ENCODE data around the gene DNAAF8. TPM values are rescaled to one million over a fixed set of nuclear protein-coding genes. Genes with fewer than 3 reads are reported as not detected.

The DNAAF8 gene
- total and polyA plus RNA-seq, 10 donors: 0.17 to 1.2 (median 0.57) TPM; not detected in 3

- Histone ChIP-seq H3K36me3 (no peaks in the 10 kb centered on the region), H3K27ac (no peak overlapping the region), H3K4me3 (no peak overlapping the region), H3K27me3 (replicated peaks in 1 of 7) (no peaks in the 10 kb centered on the region), H3K4me1 (no peaks in the 10 kb centered on the region), H3K9me3 (no peaks in the 10 kb centered on the region)
- TF ChIP-seq POLR2A (IDR thresholded peaks at IDR 0.05): no peak
- TF ChIP-seq CTCF (IDR thresholded peaks at IDR 0.05 in 8 of 11, conservative IDR thresholded peaks at IDR 0.05 in 3 of 11): no peak
- no peak for TF ChIP-seq POLR2AphosphoS5 (IDR thresholded peaks at IDR 0.05)
- no peak for DNase-seq
- intact Hi-C loops (cut with DNase I; ENCODE audit: low total_unique reads): no loop called here
- WGBS, 5 donors: 80 to 96% (median 94%) methylated on average over 8 of the region's 8 CpGs
These were observed 52.7 kb downstream of the DNAAF8 start for GRCh38 chr16:4787068-4787467.

- 74 to 85% (median 77%) methylated on average over 12 to 14 of the region's 14 CpGs for WGBS, 5 donors
- Histone ChIP-seq H3K9me3 (no peaks in the 10 kb centered on the region), H3K4me1 (no peaks in the 10 kb centered on the region), H3K27ac (no peak within 1 kb of the TSS), H3K36me3 (no peaks in the 10 kb centered on the region), H3K27me3 (replicated peaks in 1 of 7) (no peaks in the 10 kb centered on the region), H3K4me3 (no peak within 1 kb of the TSS)
- DNase-seq: no peak
- TF ChIP-seq POLR2A (IDR thresholded peaks at IDR 0.05): no peak
- TF ChIP-seq POLR2AphosphoS5 (IDR thresholded peaks at IDR 0.05): no peak
- TF ChIP-seq CTCF (IDR thresholded peaks at IDR 0.05 in 8 of 11, conservative IDR thresholded peaks at IDR 0.05 in 3 of 11): no peak
- intact Hi-C loops (cut with DNase I; ENCODE audit: low total_unique reads): no loop called here
These were observed 53.5 kb downstream of the DNAAF8 start, which contains the start of gene SEPTIN12 for GRCh38 chr16:4787627-4788482. Gene SEPTIN12 (minus strand): TSS chr16:4788345. CDS start chr16:4787645, 700 bp downstream.

- H3K4me3 ChIP-seq: no peak overlapping the region
These were observed 54.2 kb downstream of the DNAAF8 start for GRCh38 chr16:4788489-4788889.

More at GRCh38 chr16:4788489-4788889, 54.2 kb downstream of the DNAAF8 start:
- H3K36me3 ChIP-seq: no peaks in the 10 kb centered on the region
- DNase-seq: no peak
- TF ChIP-seq POLR2AphosphoS5 (IDR thresholded peaks at IDR 0.05): no peak
- no peak for TF ChIP-seq POLR2A (IDR thresholded peaks at IDR 0.05)
- TF ChIP-seq CTCF (IDR thresholded peaks at IDR 0.05 in 8 of 11, conservative IDR thresholded peaks at IDR 0.05 in 3 of 11): no peak
- H3K27me3 ChIP-seq (replicated peaks in 1 of 7): no peaks in the 10 kb centered on the region
- no peaks in the 10 kb centered on the region for H3K4me1 ChIP-seq
- no peak overlapping the region for H3K27ac ChIP-seq
- no peaks in the 10 kb centered on the region for H3K9me3 ChIP-seq
- intact Hi-C loops (cut with DNase I; ENCODE audit: low total_unique reads): no loop called here
- 79 to 84% (median 83%) methylated on average over 7 to 9 of the region's 9 CpGs for WGBS, 5 donors

Measured in spleen (tissue), 11 donors.